Vagina (tissue), 2 donors: ENCODE measurements around the gene CYP27C1.

Experiments
- POLR2A ChIP-seq, 2 donors: fragments of 450-650 bp; IDR thresholded peaks; one replicate each; pipeline ENCODE4 v1.6.1; 2017; ENCODE audit warnings: antibody characterized with exemption in 2 of 2, mild to moderate bottlenecking in 2 of 2, moderate library complexity in 2 of 2
- POLR2AphosphoS5 ChIP-seq, 2 donors: sonication (generic); formaldehyde crosslinking; IDR thresholded peaks; one replicate each; pipeline ENCODE4 v1.9.0; 2017; ENCODE audit warnings: antibody characterized with exemption in 2 of 2, mild to moderate bottlenecking in 2 of 2, low read depth in 1 of 2; ENCODE audit not compliant: insufficient read depth in 1 of 2
- TF ChIP-seq, protein P1 (sequence below), 3 experiments: fragments of 450-650 bp in 2 of 3; fragments of 200-600 bp in 1 of 3; sonication (generic) in 1 of 3; IDR thresholded peaks; one replicate each; pipeline ENCODE4 v1.5.1; 2017 to 2019; ENCODE audit warnings: antibody characterized with exemption in 3 of 3, mild to moderate bottlenecking in 2 of 3, moderate library complexity in 2 of 3

- TF ChIP-seq POLR2A (IDR thresholded peaks at IDR 0.05): no peak
- TF ChIP-seq, protein P1, sequence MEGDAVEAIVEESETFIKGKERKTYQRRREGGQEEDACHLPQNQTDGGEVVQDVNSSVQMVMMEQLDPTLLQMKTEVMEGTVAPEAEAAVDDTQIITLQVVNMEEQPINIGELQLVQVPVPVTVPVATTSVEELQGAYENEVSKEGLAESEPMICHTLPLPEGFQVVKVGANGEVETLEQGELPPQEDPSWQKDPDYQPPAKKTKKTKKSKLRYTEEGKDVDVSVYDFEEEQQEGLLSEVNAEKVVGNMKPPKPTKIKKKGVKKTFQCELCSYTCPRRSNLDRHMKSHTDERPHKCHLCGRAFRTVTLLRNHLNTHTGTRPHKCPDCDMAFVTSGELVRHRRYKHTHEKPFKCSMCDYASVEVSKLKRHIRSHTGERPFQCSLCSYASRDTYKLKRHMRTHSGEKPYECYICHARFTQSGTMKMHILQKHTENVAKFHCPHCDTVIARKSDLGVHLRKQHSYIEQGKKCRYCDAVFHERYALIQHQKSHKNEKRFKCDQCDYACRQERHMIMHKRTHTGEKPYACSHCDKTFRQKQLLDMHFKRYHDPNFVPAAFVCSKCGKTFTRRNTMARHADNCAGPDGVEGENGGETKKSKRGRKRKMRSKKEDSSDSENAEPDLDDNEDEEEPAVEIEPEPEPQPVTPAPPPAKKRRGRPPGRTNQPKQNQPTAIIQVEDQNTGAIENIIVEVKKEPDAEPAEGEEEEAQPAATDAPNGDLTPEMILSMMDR (IDR thresholded peaks at IDR 0.05): no peak
- TF ChIP-seq POLR2AphosphoS5 (IDR thresholded peaks at IDR 0.05; ENCODE audit: insufficient read depth in 1 of 2, low read depth in 1 of 2): no peak
These were observed 9.5 kb upstream of the CYP27C1 start for GRCh38 chr2:127229555-127229954.
